Activated CD4-positive, alpha-beta T cell treated with anti-CD3 and anti-CD28 coated beads, Interleukin-2, amount 50 U/mL, for 1 hour (primary cell): ENCODE data around the gene FAM114A2.
A peak's percentile ranks its signal among the peaks of the same experiment; 100 is the strongest.
"Not testable (repeated sequence)": the region's sequence is repeated elsewhere in the genome, so short reads cannot be mapped to it uniquely, and the experiment has no call there.

Experiments used
- DNase-seq: peaks from one replicate; pipeline ENCODE4 v3.0.0-alpha.2; 2020

FAM114A2 gene

GRCh38 chr5:154046486-154046885 is 7.8 kb upstream of the FAM114A2 start:
- no peak for DNase-seq

GRCh38 chr5:154044581-154044980 is 5.9 kb upstream of the FAM114A2 start:
- DNase-seq, result no peak

DNA sequence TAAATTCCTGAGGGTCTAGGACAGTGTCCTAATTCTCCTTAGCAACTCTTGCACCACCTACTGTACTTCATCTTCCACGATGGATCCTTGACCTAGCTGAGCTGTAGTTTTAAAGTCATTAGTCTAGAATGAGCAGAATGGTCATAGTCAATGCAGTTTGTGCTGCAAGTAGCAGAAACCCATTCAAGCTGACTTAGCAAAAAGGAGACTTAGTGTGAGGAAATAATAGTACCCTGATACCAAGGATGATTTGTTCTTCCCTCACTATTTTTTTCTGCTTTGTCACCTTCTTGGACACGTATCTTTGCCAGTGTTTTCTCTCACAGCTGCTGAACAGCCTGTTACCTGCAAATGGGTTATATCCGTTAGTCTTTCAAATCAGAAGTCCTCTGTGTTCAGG is 5.4 kb upstream of the FAM114A2 start:
- DNase-seq, result no peak

- no peak for DNase-seq
Observed at GRCh38 chr5:154042766-154043165, 4.1 kb upstream of the FAM114A2 start.

DNA sequence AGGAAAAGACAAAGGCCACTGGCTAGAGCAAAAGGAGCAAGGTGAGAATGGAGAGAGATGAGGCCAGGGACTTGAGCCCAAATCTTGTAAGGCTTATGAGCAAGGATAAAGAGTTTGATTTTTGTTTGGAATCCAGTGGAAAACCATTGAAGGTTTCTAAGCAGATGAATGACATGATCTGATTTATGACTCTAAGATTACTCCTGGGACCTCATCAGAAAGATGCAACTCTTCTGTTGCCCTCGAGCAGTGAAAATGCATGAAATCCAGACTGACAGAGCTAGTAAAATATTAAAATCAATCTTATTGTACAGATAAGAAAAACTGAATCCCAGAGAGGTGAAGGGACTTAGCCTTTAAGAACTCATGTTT is 734 bp upstream of the FAM114A2 start:
- no peak for DNase-seq

GRCh38 chr5:154038261-154038706 is 426 bp downstream of the FAM114A2 start:
- DNase-seq, result peak; percentile 19

GRCh38 chr5:154034944-154035343 is 3.8 kb downstream of the FAM114A2 start:
- no peak for DNase-seq

GRCh38 chr5:154031937-154032489 is 6.7 kb downstream of the FAM114A2 start:
- DNase-seq, result no peak

DNA sequence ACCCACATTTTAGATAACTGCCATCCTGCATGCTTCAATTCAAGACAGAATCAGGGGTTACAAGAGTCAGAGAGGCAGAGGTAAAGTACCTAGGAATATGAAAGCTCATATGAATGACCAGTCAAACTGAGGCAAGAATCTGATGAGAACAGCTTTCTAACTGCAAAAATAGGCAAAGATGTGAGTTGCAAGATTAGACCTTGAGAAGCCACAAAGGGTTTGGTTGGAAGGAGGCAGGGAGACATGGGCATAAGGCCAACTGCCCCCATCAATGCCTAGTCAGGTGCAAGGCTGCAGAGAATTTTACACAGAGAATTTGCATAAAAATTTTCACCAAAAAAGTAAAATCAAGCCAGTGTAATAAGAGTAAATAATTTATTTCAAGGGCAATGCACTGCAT is 12.8 kb downstream of the FAM114A2 start:
- no peak for DNase-seq

- DNase-seq, result not testable (repeated sequence)
Observed at GRCh38 chr5:154018919-154019318, 19.8 kb downstream of the FAM114A2 start.

- no peak for DNase-seq
Observed at GRCh38 chr5:154015071-154015693, 23.5 kb downstream of the FAM114A2 start.

DNA sequence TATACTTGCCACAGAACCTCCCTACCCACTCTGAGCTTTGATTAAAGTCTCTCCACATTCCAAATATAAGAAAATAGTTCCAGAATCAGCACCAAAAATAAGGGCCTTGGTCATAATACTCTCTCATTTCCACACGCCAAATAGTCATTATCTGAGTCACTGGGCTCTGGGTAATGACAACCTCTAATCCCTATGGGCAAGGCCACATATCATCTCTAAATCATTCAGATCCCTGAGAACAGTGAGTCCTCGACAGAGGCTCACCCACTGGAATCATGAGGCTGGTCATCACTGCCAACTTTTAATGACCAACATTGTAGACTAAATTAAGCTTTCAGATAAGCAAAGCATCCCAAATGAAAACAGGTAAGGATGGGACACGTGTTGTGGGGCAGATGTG is 28.1 kb downstream of the FAM114A2 start:
- no peak for DNase-seq

GRCh38 chr5:154005648-154006047 is 33.1 kb downstream of the FAM114A2 start:
- no peak for DNase-seq

- DNase-seq, result no peak
Observed at GRCh38 chr5:154002511-154003020, 36.1 kb downstream of the FAM114A2 start.

DNA sequence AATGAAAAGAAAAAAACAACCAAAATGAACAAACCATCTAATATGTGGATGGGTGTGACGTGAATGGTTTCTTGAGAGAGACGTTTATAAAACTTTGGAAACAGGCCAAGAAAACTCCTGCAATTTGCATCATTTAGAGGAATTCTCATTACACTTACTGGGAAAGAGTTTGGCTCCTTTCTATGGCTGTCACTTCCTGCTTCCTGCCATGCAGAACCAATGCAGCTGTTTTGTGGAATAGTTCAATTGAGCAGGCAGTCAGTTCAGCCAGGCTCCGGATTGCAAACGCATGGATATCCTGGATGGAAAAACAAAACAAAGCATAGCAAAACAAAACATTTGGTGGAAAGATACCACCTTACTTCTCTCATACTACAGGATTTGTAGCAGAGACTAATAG is 36.6 kb downstream of the FAM114A2 start:
- no peak for DNase-seq

DNA sequence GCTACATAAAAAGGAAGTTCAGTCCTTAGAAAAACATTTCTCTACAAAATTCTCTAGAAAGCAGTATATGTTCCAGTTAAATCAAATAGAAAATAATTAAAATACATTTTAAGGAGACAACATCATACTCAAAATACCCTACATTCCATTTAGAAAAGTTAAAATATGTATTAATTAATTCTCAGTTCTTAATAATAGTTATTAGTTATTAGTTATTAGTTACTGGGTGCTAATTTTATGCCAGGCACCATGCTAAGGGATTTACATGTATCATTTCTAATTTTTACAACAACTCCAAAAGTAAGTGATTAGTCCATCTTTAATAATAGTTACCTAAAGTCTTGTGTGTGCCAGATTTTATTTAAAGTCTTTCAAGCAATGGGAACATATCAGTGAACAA is 38.0 kb downstream of the FAM114A2 start:
- no peak for DNase-seq

GRCh38 chr5:153999995-154000394 is 38.7 kb downstream of the FAM114A2 start:
- no peak for DNase-seq

GRCh38 chr5:153998768-153999167 is 39.9 kb downstream of the FAM114A2 start:
- DNase-seq, result no peak

GRCh38 chr5:153998010-153998409 is 40.7 kb downstream of the FAM114A2 start:
- no peak for DNase-seq

DNA sequence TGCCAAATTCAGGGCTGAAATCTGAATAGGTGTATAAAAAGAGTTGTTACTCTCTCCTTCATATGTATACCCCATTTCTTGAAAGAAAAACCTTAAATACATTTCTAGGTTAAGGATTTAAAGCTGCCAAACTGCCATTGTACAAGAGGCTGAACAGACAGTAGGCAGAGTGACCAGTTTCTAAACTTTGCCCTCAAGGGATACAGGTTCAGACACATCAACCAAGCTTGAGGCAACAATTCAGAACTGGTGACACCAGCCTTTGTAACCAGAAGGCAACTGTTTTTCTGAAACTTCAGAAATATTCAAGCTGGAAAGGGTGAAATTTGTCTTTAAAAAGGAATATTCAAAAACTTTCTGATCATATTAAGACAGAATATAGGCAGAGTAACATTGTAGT is 47.5 kb downstream of the FAM114A2 start:
- DNase-seq, result no peak

DNA sequence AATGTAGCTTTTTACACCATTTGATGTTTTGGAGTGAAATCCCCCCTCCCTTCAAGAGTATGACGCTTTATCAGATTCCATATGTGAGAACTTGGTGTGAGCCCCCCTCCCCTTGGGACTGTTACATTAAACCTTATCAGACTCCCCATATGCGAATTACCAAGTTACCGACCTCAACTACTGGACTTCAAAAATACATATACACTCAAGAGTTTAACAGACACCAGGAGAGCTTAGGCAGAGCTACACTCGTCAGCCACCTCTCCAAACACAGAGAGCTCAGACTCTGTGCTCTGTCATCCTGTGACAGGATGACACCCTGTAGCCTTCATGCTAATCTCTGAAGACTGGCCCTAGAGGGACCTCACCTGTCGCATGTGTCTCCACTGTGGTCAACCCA is 50.2 kb downstream of the FAM114A2 start:
- DNase-seq, result no peak

DNA sequence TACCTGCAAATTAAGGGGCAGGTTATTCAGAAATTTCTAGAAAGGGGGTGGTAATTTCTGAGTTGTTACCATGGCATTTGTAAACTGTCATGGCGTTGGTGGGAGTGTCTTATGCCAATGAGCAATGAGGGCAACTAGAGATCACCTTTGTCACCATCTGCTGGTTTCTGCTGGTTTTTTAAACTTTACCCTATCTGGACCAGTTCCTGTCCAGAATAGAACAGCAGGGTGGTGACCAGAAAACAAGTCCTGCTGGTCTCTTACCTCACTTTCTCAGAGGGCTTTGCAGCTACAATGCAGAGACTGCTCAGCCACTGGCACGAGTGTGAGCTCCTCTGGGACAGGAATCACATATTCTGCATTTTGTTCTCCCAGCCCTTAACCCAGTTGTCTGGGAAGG is 51.4 kb downstream of the FAM114A2 start:
- no peak for DNase-seq

- DNase-seq, result no peak
Observed at GRCh38 chr5:153985498-153985897, 53.2 kb downstream of the FAM114A2 start.

GRCh38 chr5:153983885-153984284 is 54.8 kb downstream of the FAM114A2 start:
- no peak for DNase-seq
